MM.1S (cell line): Measurements from ENCODE around the gene JUN.

Experiments used
- CTCF ChIP-seq: fragments of 300-600 bp; sonication (generic); IDR thresholded peaks from 2 replicates; pipeline ENCODE4 v1.5.1; 2016; ENCODE audit warnings: antibody characterized with exemption, low read length, mixed read lengths
- EZH2 ChIP-seq: fragments of 300-600 bp; sonication (generic); optimal IDR thresholded peaks from 2 replicates; pipeline ENCODE3; 2017; ENCODE audit warnings: low read depth, mild to moderate bottlenecking, antibody characterized with exemption, low read length, mixed read lengths

DNA sequence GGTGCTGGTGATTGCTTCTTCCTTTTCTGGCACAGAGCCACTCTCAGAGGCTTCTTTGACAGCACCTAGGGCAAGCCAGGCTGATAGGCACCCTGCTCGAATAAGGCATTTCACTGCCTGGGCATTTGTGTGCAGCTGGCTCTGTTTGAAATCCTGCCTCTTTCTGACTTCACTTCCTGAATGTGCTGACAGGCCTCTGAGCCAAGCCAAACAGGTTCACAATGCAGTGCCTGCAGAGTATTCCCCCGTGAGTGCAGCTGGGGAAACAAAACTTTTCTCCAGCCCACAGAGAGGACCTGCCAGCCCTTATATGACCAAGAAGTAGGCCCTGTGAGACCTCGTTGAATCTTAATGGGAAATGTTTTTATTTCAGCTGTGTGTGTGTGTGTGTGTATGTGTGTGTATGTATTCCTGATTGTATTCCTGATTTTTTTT is 10.4 kb downstream of the JUN start:
- no peak for TF ChIP-seq CTCF
- TF ChIP-seq EZH2, result no peak
